ENCODE measurements around the gene ETS1. TPM values are rescaled to one million over a fixed set of nuclear protein-coding genes. Genes with fewer than 3 reads are reported as not detected.

The ETS1 gene
- total RNA-seq, 1 experiment from 2014 or later = 1.1 TPM

- CTCF ChIA-PET = no interaction called here
- no peaks in the 10 kb centered on the region for H3K36me3 Mint-ChIP-seq (ENCODE audit: insufficient read depth, unreplicated experiment)
- peaks cover 7% of the 10 kb centered on the region for H3K4me1 Mint-ChIP-seq (ENCODE audit: low read depth, unreplicated experiment)
- no peaks in the 10 kb centered on the region for H3K9me3 Mint-ChIP-seq (ENCODE audit: unreplicated experiment)
- 0 out of 2 replicates have a peak, but pooled peaks cover 1% of the 10 kb centered on the region for H3K27me3 ChIP-seq (replicated peaks; ENCODE audit: control insufficient read depth, insufficient read depth, low read length)
- POLR2A ChIA-PET = no interaction called here
- H3K4me1 ChIP-seq = peaks cover 5% of the 10 kb centered on the region; the same call in 1 of the 2 replicates
- no peaks in the 10 kb centered on the region for H3K36me3 ChIP-seq (ENCODE audit: control insufficient read depth, insufficient read depth, low read length)
- H3K4me3 ChIP-seq (ENCODE audit: low read depth, low read length) = no peak overlapping the region
- BruUV-seq (replicated peaks) = no TSS peak
- no peaks in the 10 kb centered on the region for H3K9me3 ChIP-seq
- TF ChIP-seq CTCF (IDR thresholded peaks at IDR 0.05; ENCODE audit: insufficient read depth in 1 of 2, low read depth in 1 of 2, low read length in 1 of 2, severe bottlenecking in 1 of 2, unreplicated experiment in 1 of 2) = no peak
- no peak overlapping the region for H3K27ac Mint-ChIP-seq (ENCODE audit: unreplicated experiment)
- H3K27me3 Mint-ChIP-seq (ENCODE audit: insufficient read depth, unreplicated experiment) = peaks cover 11% of the 10 kb centered on the region
- no peak overlapping the region for H3K4me3 Mint-ChIP-seq (ENCODE audit: unreplicated experiment)
- DNase-seq = no peak
- intact Hi-C loops (cut with micrococcal nuclease; ENCODE audit: unreplicated experiment) = no loop called here
Observed at GRCh38 chr11:128570632-128571031, 16.7 kb downstream of the ETS1 start.

GRCh38 chr11:128569291-128569690 lies 18.1 kb downstream of the ETS1 start:
- no TSS peak for BruUV-seq (replicated peaks)
- no peak overlapping the region for H3K27ac Mint-ChIP-seq (ENCODE audit: unreplicated experiment)

GRCh38 chr11:128568166-128568778 lies 19.1 kb downstream of the ETS1 start:
- H3K36me3 Mint-ChIP-seq (ENCODE audit: insufficient read depth, unreplicated experiment) = no peaks in the 10 kb centered on the region
- Histone ChIP-seq H3K9me3 (no peaks in the 10 kb centered on the region), H3K27me3 (replicated peaks; ENCODE audit: control insufficient read depth, insufficient read depth, low read length) (no peaks in the 10 kb centered on the region), H3K4me1 (peaks cover 10% of the 10 kb centered on the region; the same call in 1 of the 2 replicates), H3K4me3 (ENCODE audit: low read depth, low read length) (no peak overlapping the region), H3K36me3 (ENCODE audit: control insufficient read depth, insufficient read depth, low read length) (no peaks in the 10 kb centered on the region)
- no peak overlapping the region for H3K27ac Mint-ChIP-seq (ENCODE audit: unreplicated experiment)
- CTCF ChIA-PET = no interaction called here
- POLR2A ChIA-PET = no interaction called here
- TF ChIP-seq CTCF (IDR thresholded peaks at IDR 0.05; ENCODE audit: insufficient read depth in 1 of 2, low read depth in 1 of 2, low read length in 1 of 2, severe bottlenecking in 1 of 2, unreplicated experiment in 1 of 2) = no peak
- H3K4me3 Mint-ChIP-seq (ENCODE audit: unreplicated experiment) = no peak overlapping the region
- DNase-seq = no peak
- peaks cover under 1% of the 10 kb centered on the region for H3K27me3 Mint-ChIP-seq (ENCODE audit: insufficient read depth, unreplicated experiment)
- BruUV-seq (replicated peaks) = no TSS peak
- H3K4me1 Mint-ChIP-seq (ENCODE audit: low read depth, unreplicated experiment) = peaks cover 8% of the 10 kb centered on the region
- intact Hi-C loops (cut with micrococcal nuclease; ENCODE audit: unreplicated experiment) = no loop called here
- no peaks in the 10 kb centered on the region for H3K9me3 Mint-ChIP-seq (ENCODE audit: unreplicated experiment)

More at GRCh38 chr11:128569291-128569690, 18.1 kb downstream of the ETS1 start:
- POLR2A ChIA-PET = no interaction called here
- Histone ChIP-seq H3K36me3 (ENCODE audit: control insufficient read depth, insufficient read depth, low read length) (no peaks in the 10 kb centered on the region), H3K27me3 (replicated peaks; ENCODE audit: control insufficient read depth, insufficient read depth, low read length) (0 out of 2 replicates have a peak, but pooled peaks cover 1% of the 10 kb centered on the region), H3K9me3 (no peaks in the 10 kb centered on the region), H3K4me1 (peaks cover 10% of the 10 kb centered on the region; the same call in 1 of the 2 replicates), H3K4me3 (ENCODE audit: low read depth, low read length) (no peak overlapping the region)
- H3K27me3 Mint-ChIP-seq (ENCODE audit: insufficient read depth, unreplicated experiment) = peaks cover 2% of the 10 kb centered on the region
- CTCF ChIA-PET = no interaction called here
- intact Hi-C loops (cut with micrococcal nuclease; ENCODE audit: unreplicated experiment) = no loop called here
- no peak for DNase-seq
- H3K9me3 Mint-ChIP-seq (ENCODE audit: unreplicated experiment) = no peaks in the 10 kb centered on the region
- peaks cover 8% of the 10 kb centered on the region for H3K4me1 Mint-ChIP-seq (ENCODE audit: low read depth, unreplicated experiment)
- no peak for TF ChIP-seq CTCF (IDR thresholded peaks at IDR 0.05; ENCODE audit: insufficient read depth in 1 of 2, low read depth in 1 of 2, low read length in 1 of 2, severe bottlenecking in 1 of 2, unreplicated experiment in 1 of 2)
- H3K4me3 Mint-ChIP-seq (ENCODE audit: unreplicated experiment) = no peak overlapping the region
- H3K36me3 Mint-ChIP-seq (ENCODE audit: insufficient read depth, unreplicated experiment) = no peaks in the 10 kb centered on the region

Measured in Caco-2 (cell line).